Natural killer cell (primary cell): Measurements from ENCODE around the gene CDKL1. TPM values are rescaled to one million over a fixed set of nuclear protein-coding genes. Genes with fewer than 3 reads are reported as not detected.

Source experiments
- ATAC-seq, 3 donors: fragments of 150-1000 bp in 2 of 3; fragments of 200-7000 bp in 1 of 3; cut with Tn5 transposase; 1 replicate in 1 of 3; 2 replicates in 2 of 3; pipeline ENCODE4 v1.10.0; 2021; ENCODE audit warnings: mild to moderate bottlenecking in 2 of 3, moderate library complexity in 2 of 3
- DNase-seq, 2 donors: peaks; one replicate each; pipeline versions ENCODE4 v3.0.0 to v3.0.0-alpha.2; 2013 to 2021; ENCODE audit warnings: mixed read lengths in 1 of 2
- H3K27ac ChIP-seq: one replicate; pipeline ENCODE4 v1.5.1; 2013; ENCODE audit warnings: mild to moderate bottlenecking, low read length
- H3K27me3 ChIP-seq: one replicate; pipeline ENCODE4 v1.6.1; 2013; ENCODE audit warnings: low read length; ENCODE audit not compliant: control insufficient read depth, insufficient read depth
- H3K36me3 ChIP-seq: one replicate; pipeline ENCODE4 v1.6.1; 2013; ENCODE audit warnings: low read length; ENCODE audit not compliant: control insufficient read depth, insufficient read depth
- H3K4me1 ChIP-seq: one replicate; pipeline ENCODE4 v1.6.1; 2013; ENCODE audit warnings: low read length; ENCODE audit not compliant: control insufficient read depth, insufficient read depth
- H3K4me3 ChIP-seq: one replicate; pipeline ENCODE4 v1.5.1; 2013; ENCODE audit warnings: low read length
- H3K9me3 ChIP-seq: one replicate; pipeline ENCODE4 v1.6.1; 2013; ENCODE audit warnings: low read length; ENCODE audit not compliant: control insufficient read depth, insufficient read depth
- H3K27ac Mint-ChIP-seq, 2 donors: one replicate each; pipeline ENCODE4 v1.8.0; 2022; ENCODE audit warnings: mild to moderate bottlenecking in 2 of 2, mixed read lengths in 2 of 2, moderate library complexity in 1 of 2
- H3K27me3 Mint-ChIP-seq, 2 donors: one replicate each; pipeline ENCODE4 v1.8.0; 2022; ENCODE audit warnings: low read depth in 2 of 2, mixed read lengths in 2 of 2
- H3K36me3 Mint-ChIP-seq: one replicate; pipeline ENCODE4 v1.8.0; 2022; ENCODE audit warnings: mixed read lengths
- H3K4me1 Mint-ChIP-seq, 2 donors: one replicate each; pipeline ENCODE4 v1.8.0; 2022; ENCODE audit warnings: mixed read lengths in 2 of 2
- H3K4me3 Mint-ChIP-seq: one replicate; pipeline ENCODE4 v1.8.0; 2022; ENCODE audit warnings: mild to moderate bottlenecking, moderate library complexity, mixed read lengths
- H3K9me3 Mint-ChIP-seq, 2 donors: one replicate each; pipeline ENCODE4 v1.8.0; 2022; ENCODE audit warnings: mixed read lengths in 2 of 2
- WGBS: methylation state at CpG from one replicate; pipeline ENCODE4 v1.1.7; 2013; ENCODE audit warnings: missing lambda C conversion rate; ENCODE audit not compliant: insufficient coverage; 5-methylcytosine and 5-hydroxymethylcytosine counted together
- intact Hi-C: fragments of 100-400 bp; cut with micrococcal nuclease; formaldehyde crosslinking; loops from one replicate; pipeline ENCODE4 v1.14.2; 2022
- total RNA-seq, 4 donors: library from RNA; stranded (reverse); fragments of 120-200 nt in 1 of 4; gene quantifications; one replicate each; pipeline versions ENCODE4 v1.2.3 to v1.2.4, GENCODE V29; 2013 to 2022
- TF ChIP-seq, protein P1 (sequence below): fragments of 200-600 bp; IDR thresholded peaks from one replicate; pipeline ENCODE4 v1.8.0; 2022; ENCODE audit warnings: antibody characterized with exemption

CDKL1 gene
- total RNA-seq, 3 donors from 2014 or later (not counting 1 experiment from before 2014, with no cell fraction given): 12.4 to 16.7 (median 15.4) TPM

DNA sequence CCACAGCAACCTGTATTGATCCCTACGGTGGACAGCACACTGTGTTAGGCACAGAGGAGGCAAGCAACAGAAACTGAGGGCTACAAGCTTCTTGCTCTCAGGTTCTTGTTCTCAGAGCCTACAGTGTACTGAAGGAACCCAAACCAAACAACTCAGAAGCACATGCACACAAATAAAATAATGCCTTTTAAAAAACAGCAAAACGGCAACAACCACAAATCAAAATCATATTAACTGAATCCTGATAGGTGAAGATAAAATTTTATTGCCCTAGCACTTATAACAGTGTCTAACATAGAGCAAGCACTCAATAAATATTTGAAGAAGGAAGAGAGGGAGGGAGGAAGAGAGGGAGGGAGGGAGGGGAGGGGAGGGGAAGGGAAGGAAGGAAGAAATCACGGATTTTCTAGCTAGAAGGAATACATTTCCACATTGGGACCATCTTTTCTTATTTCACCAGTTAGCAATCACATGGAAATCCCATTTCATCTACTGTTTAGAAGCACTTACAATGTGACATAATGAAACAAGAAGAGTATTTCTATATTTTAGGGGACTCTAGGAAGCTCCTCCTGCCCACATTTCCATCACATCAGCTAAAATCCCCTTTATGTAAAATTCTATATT, 57.4 kb downstream of the CDKL1 start:
- intact Hi-C loops: no loop called here

DNA sequence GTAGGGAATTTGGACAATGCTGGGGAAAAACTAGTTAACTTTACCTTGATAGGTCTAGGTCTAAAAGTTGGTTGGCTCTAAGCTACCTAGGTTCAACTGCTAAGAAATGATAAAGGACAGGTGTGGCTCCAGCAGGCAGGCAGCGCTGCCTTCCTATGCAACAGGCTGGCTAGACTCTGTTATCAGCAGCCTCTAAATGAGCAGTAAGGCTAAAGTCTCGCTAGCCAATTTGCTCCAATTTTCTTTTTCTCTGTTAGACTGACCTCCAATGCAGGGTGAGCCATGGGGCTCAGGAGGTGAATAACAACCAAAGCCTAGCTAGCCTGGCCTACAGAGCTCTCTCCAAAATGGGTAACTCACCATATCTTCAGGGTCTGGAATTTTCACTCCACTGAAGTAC, 58.1 kb downstream of the CDKL1 start:
- Histone ChIP-seq H3K9me3 (no peaks in the 10 kb centered on the region), H3K4me3 (no peak overlapping the region), H3K27me3 (no peaks in the 10 kb centered on the region), H3K27ac (no peak overlapping the region), H3K36me3 (peaks cover 7% of the 10 kb centered on the region), H3K4me1 (peaks cover 14% of the 10 kb centered on the region)
- H3K36me3 Mint-ChIP-seq: no peaks in the 10 kb centered on the region
- no peak overlapping the region for H3K4me3 Mint-ChIP-seq
- intact Hi-C loops: no loop called here
- H3K4me1 Mint-ChIP-seq: peaks cover 22 to 30% of the 10 kb centered on the region in 2 donors
- no peaks in the 10 kb centered on the region for H3K27me3 Mint-ChIP-seq
- DNase-seq (no peak), ATAC-seq (no peak)
- WGBS: 100% methylated on average over 2 of the region's 2 CpGs
- no peaks in the 10 kb centered on the region for H3K9me3 Mint-ChIP-seq
- TF ChIP-seq, protein P1, sequence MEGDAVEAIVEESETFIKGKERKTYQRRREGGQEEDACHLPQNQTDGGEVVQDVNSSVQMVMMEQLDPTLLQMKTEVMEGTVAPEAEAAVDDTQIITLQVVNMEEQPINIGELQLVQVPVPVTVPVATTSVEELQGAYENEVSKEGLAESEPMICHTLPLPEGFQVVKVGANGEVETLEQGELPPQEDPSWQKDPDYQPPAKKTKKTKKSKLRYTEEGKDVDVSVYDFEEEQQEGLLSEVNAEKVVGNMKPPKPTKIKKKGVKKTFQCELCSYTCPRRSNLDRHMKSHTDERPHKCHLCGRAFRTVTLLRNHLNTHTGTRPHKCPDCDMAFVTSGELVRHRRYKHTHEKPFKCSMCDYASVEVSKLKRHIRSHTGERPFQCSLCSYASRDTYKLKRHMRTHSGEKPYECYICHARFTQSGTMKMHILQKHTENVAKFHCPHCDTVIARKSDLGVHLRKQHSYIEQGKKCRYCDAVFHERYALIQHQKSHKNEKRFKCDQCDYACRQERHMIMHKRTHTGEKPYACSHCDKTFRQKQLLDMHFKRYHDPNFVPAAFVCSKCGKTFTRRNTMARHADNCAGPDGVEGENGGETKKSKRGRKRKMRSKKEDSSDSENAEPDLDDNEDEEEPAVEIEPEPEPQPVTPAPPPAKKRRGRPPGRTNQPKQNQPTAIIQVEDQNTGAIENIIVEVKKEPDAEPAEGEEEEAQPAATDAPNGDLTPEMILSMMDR: no peak
- H3K27ac Mint-ChIP-seq: no peak overlapping the region

More for the DNA sequence above, 57.4 kb downstream of the CDKL1 start:
- no peak overlapping the region for H3K27ac Mint-ChIP-seq
- WGBS: 90% methylated on average over 1 of the region's 3 CpGs
- no peaks in the 10 kb centered on the region for H3K27me3 Mint-ChIP-seq
- no peak overlapping the region for H3K4me3 Mint-ChIP-seq
- peaks cover 14% of the 10 kb centered on the region for H3K4me1 ChIP-seq
- TF ChIP-seq, protein P1: no peak
- H3K36me3 ChIP-seq: peaks cover 7% of the 10 kb centered on the region
- no peaks in the 10 kb centered on the region for H3K27me3 ChIP-seq
- H3K36me3 Mint-ChIP-seq: no peaks in the 10 kb centered on the region
- no peaks in the 10 kb centered on the region for H3K9me3 ChIP-seq
- ATAC-seq (no peak), DNase-seq (no peak)
- H3K4me3 ChIP-seq: no peak overlapping the region
- H3K9me3 Mint-ChIP-seq: no peaks in the 10 kb centered on the region
- H3K4me1 Mint-ChIP-seq: peaks cover 22 to 36% of the 10 kb centered on the region in 2 donors
- no peak overlapping the region for H3K27ac ChIP-seq

DNA sequence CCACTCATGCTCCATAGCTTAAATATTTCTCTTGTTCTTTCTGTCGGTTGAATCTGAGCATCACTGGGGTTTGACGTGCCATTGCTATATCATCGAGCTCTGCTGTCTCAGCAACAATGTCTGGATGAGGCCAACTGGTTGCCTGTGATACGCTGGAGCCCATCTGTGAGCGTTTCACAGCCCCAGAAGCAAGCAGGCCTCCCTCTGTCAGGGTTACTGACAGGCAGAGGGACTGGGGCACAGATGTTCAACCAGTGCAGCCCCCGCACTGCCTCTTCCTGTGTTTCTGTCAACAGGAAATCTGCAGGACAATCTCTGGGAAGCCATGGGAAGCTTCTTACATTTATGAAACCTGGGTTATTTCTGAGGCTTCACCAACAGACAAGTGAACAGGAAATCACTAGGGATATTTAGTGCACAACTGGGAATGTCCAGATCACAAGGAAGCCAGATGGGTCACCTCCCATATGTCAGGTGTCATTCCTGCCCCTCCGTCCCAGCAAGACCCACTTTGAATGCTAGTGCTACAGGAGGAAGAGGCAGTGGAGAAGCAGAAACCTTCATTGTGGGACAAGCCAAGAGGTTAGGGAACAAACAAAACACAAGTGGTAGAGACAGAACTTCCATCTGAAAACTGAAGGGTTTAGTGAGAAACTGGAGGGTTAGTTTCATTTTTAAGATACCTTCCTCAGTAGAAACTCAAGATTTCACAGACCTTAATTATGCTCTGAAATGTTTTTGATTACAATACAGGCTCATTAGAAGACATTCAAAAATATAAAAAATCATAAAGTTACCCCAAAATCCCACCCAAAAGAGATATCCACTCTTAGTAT, 60.5 kb downstream of the CDKL1 start:
- Mint-ChIP-seq H3K4me3 (peak overlapping the region; percentile 67), H3K36me3 (no peaks in the 10 kb centered on the region), H3K4me1 (peaks cover 21 to 22% of the 10 kb centered on the region in 2 donors), H3K9me3 (no peaks in the 10 kb centered on the region), H3K27ac (peak overlapping the region; percentile 77 to 78), H3K27me3 (no peaks in the 10 kb centered on the region)
- intact Hi-C loops: no loop called here
- H3K4me3 ChIP-seq: no peak overlapping the region
- H3K4me1 ChIP-seq: peaks cover 6% of the 10 kb centered on the region
- H3K27me3 ChIP-seq: no peaks in the 10 kb centered on the region
- H3K9me3 ChIP-seq: no peaks in the 10 kb centered on the region
- DNase-seq (peak in 1 of 2 donors; percentile 7), ATAC-seq (peak in 2 of 3 donors; percentile 40 to 49)
- no peak overlapping the region for H3K27ac ChIP-seq
- H3K36me3 ChIP-seq: peaks cover 25% of the 10 kb centered on the region
- WGBS: 26% methylated on average over 7 of the region's 7 CpGs
- TF ChIP-seq, protein P1: no peak
